ENCODE data around the gene GRIP1. TPM values are rescaled to one million over a fixed set of nuclear protein-coding genes. Genes with fewer than 3 reads are reported as not detected.

The GRIP1 gene
- total and polyA plus RNA-seq, 2 of the 4 experiments (the other 2 are of a cell fraction): under 0.01 to 0.07 TPM

- H4K20me1 ChIP-seq (ENCODE audit: insufficient read depth, low read length): no peaks in the 10 kb centered on the region
- no peaks in the 10 kb centered on the region for H3K4me1 ChIP-seq (ENCODE audit: control insufficient read depth, insufficient read depth, low read length)
- no peak overlapping the region for H3K14ac ChIP-seq (replicated peaks; ENCODE audit: low read depth, low read length)
- ChIA-PET POLR2A (ENCODE audit: unreplicated experiment) (no interaction called here), CTCF (no interaction called here)
- no peaks in the 10 kb centered on the region for H3K36me3 ChIP-seq (ENCODE audit: control insufficient read depth, insufficient read depth, low read length)
- H3K9ac ChIP-seq (ENCODE audit: low read depth, low read length): no peak overlapping the region
- no peak overlapping the region for H3K18ac ChIP-seq (ENCODE audit: low read depth, low read length)
- H3K56ac ChIP-seq (ENCODE audit: extremely low read depth, insufficient read depth, low read length): no peak overlapping the region
- H4K8ac ChIP-seq (ENCODE audit: low read depth in 2 of 2, low read length in 2 of 2): no peak overlapping the region
- no peak overlapping the region for H2AK9ac ChIP-seq (replicated peaks; ENCODE audit: low read depth, low read length, poor library complexity)
- no peak overlapping the region for H3K4ac ChIP-seq (ENCODE audit: low read depth, low read length)
- no peak overlapping the region for H2BK20ac ChIP-seq (ENCODE audit: low read depth, low read length)
- no peaks in the 10 kb centered on the region for H3K9me1 ChIP-seq (ENCODE audit: insufficient read depth, low read length)
- H3K23ac ChIP-seq (ENCODE audit: low read depth, low read length): no peak overlapping the region
- DNase-seq (no peak), ATAC-seq (ENCODE audit: low read depth) (no peak)
- no peak overlapping the region for H3K4me2 ChIP-seq (ENCODE audit: low read depth, low read length)
- no peak overlapping the region for H3K27ac ChIP-seq (ENCODE audit: insufficient read depth, low read length)
- no peak overlapping the region for H2AFZ ChIP-seq (replicated peaks; ENCODE audit: low read length, poor library complexity)
- WGBS, 2 experiments (ENCODE audit: extremely low coverage in 2 of 2, insufficient read length in 1 of 2): 62% methylated on average over 2 of the region's 2 CpGs; no CpG with 5 or more reads in 1 of the 2 experiments
- dilution Hi-C loops (cut with HindIII; ENCODE audit: low sequenced_read_pairs, unreplicated experiment): no loop called here
- H4K91ac ChIP-seq (ENCODE audit: insufficient read depth, low read depth, low read length): no peak overlapping the region
- BruUV-seq (replicated peaks): no TSS peak
- no peak overlapping the region for H2AK5ac ChIP-seq (ENCODE audit: low read depth, low read length)
- no peak overlapping the region for H2BK5ac ChIP-seq (ENCODE audit: low read depth, low read length, poor library complexity, severe bottlenecking)
- no peak overlapping the region for H2BK120ac ChIP-seq (ENCODE audit: low read depth, low read length)
- in situ Hi-C loops (cut with MboI; ENCODE audit: low sequenced_read_pairs): loop anchor here (10.0 kb wide), 1 partner anchor 440 kb away; no protein-coding TSS in a partner anchor
- no peak overlapping the region for H4K5ac ChIP-seq (ENCODE audit: low read depth, low read length)
- H3K4me3 ChIP-seq (ENCODE audit: insufficient read depth, low read depth, low read length): no peak overlapping the region
- H3K27me3 ChIP-seq (ENCODE audit: control insufficient read depth, insufficient read depth, low read length): no peaks in the 10 kb centered on the region
- intact Hi-C loops (cut with micrococcal nuclease): no loop called here
- TF ChIP-seq BHLHE40 (IDR thresholded peaks at IDR 0.05; ENCODE audit: low read depth, low read length): no peak
- TF ChIP-seq POLR2A (IDR thresholded peaks at IDR 0.05; ENCODE audit: low read depth, low read length): no peak
- TF ChIP-seq RCOR1 (IDR thresholded peaks at IDR 0.05; ENCODE audit: insufficient replicate concordance, low read length): no peak
- H3K9me3 ChIP-seq (ENCODE audit: control insufficient read depth, insufficient read depth, low read length): no peaks in the 10 kb centered on the region
- no peak overlapping the region for H2BK15ac ChIP-seq (ENCODE audit: low read depth, low read length)
- H3K79me1 ChIP-seq (ENCODE audit: low read depth in 1 of 2, low read length in 2 of 2): no peaks in the 10 kb centered on the region
These were observed 35.8 kb upstream of the GRIP1 start for GRCh38 chr12:66714709-66715108.
